WTC11 (cell line): Measurements from ENCODE around the gene FRMD4A. TPM values are rescaled to one million over a fixed set of nuclear protein-coding genes. Genes with fewer than 3 reads are reported as not detected.

Experiments
- ATAC-seq: fragments of 200-7000 bp; cut with Tn5 transposase; 2 replicates; pipeline ENCODE4 v1.10.0; 2021; ENCODE audit warnings: mild to moderate bottlenecking, moderate library complexity
- CTCF ChIA-PET: fragments of 300-600 bp; sonication (Branson Sonifier 250); formaldehyde crosslinking; loops from one replicate; lab custom pipeline; 2021; ENCODE audit warnings: antibody characterized with exemption; lab: Charles Lee
- POLR2A ChIA-PET: fragments of 350-600 bp; sonication (Branson Sonifier 250); formaldehyde crosslinking; loops from one replicate; lab custom pipeline; 2021; ENCODE audit warnings: antibody characterized with exemption; lab: Charles Lee
- DNase-seq: peaks from one replicate; pipeline ENCODE4 v3.0.0; 2021; ENCODE audit warnings: low spot score
- H3K27ac Mint-ChIP-seq: 2 replicates; pipeline ENCODE4 v1.8.0; 2021; ENCODE audit warnings: mixed read lengths
- H3K27me3 Mint-ChIP-seq: 2 replicates; pipeline ENCODE4 v1.8.0; 2021; ENCODE audit warnings: low read depth, mild to moderate bottlenecking, moderate library complexity, mixed read lengths
- H3K36me3 Mint-ChIP-seq: 2 replicates; pipeline ENCODE4 v1.8.0; 2021; ENCODE audit warnings: mixed read lengths
- H3K4me1 Mint-ChIP-seq: 2 replicates; pipeline ENCODE4 v1.8.0; 2022; ENCODE audit warnings: mixed read lengths
- H3K4me3 Mint-ChIP-seq: 2 replicates; pipeline ENCODE4 v1.8.0; 2021; ENCODE audit warnings: mild to moderate bottlenecking, moderate library complexity, mixed read lengths
- H3K9me3 Mint-ChIP-seq: 2 replicates; pipeline ENCODE4 v1.8.0; 2021; ENCODE audit warnings: mixed read lengths
- CBFB ChIP-seq: sonication (generic); formaldehyde crosslinking; IDR thresholded peaks from 2 replicates; pipeline ENCODE4 v1.8.1; 2022; ENCODE audit warnings: mild to moderate bottlenecking, low read depth, missing genetic modification reagents
- CREB1 ChIP-seq: sonication (generic); formaldehyde crosslinking; IDR thresholded peaks from 2 replicates; pipeline ENCODE4 v1.8.0; 2023; ENCODE audit warnings: mild to moderate bottlenecking, missing genetic modification reagents
- ESRRA ChIP-seq: sonication (generic); formaldehyde crosslinking; IDR thresholded peaks from 2 replicates; pipeline ENCODE4 v1.8.1; 2022; ENCODE audit warnings: mild to moderate bottlenecking, missing genetic modification reagents, borderline replicate concordance
- FOXK1 ChIP-seq: sonication (generic); formaldehyde crosslinking; IDR thresholded peaks from 2 replicates; pipeline ENCODE4 v1.8.0; 2022; ENCODE audit warnings: mild to moderate bottlenecking, moderate library complexity, missing genetic modification reagents
- NFATC4 ChIP-seq: fragments of 250-450 bp; sonication (Bioruptor Pico); IDR thresholded peaks from 2 replicates; pipeline ENCODE4 v1.9.0; 2021; ENCODE audit warnings: mild to moderate bottlenecking
- NFE2L1 ChIP-seq: sonication (generic); formaldehyde crosslinking; IDR thresholded peaks from 2 replicates; pipeline ENCODE4 v1.8.1; 2023; ENCODE audit warnings: missing genetic modification reagents
- OVOL2 ChIP-seq: fragments of 250-450 bp; sonication (Bioruptor Pico); IDR thresholded peaks from 2 replicates; pipeline ENCODE4 v1.9.0; 2021; ENCODE audit warnings: mild to moderate bottlenecking, borderline replicate concordance
- RELA ChIP-seq: sonication (generic); formaldehyde crosslinking; IDR thresholded peaks from 2 replicates; pipeline ENCODE4 v1.8.1; 2022; ENCODE audit warnings: missing genetic modification reagents, mild to moderate bottlenecking, borderline replicate concordance
- SMAD4 ChIP-seq: sonication (generic); formaldehyde crosslinking; IDR thresholded peaks from 2 replicates; pipeline ENCODE4 v1.8.0; 2022; ENCODE audit warnings: mild to moderate bottlenecking, missing genetic modification reagents
- TEAD4 ChIP-seq: sonication (generic); formaldehyde crosslinking; IDR thresholded peaks from 2 replicates; pipeline ENCODE4 v1.8.0; 2022; ENCODE audit warnings: mild to moderate bottlenecking, missing genetic modification reagents
- TP53 ChIP-seq: sonication (generic); formaldehyde crosslinking; IDR thresholded peaks from 2 replicates; pipeline ENCODE4 v1.8.1; 2023; ENCODE audit warnings: mild to moderate bottlenecking, missing genetic modification reagents
- ZNF232 ChIP-seq: sonication (generic); formaldehyde crosslinking; IDR thresholded peaks from 2 replicates; pipeline ENCODE4 v1.8.0; 2022; ENCODE audit warnings: mild to moderate bottlenecking, missing genetic modification reagents
- ZNF317 ChIP-seq: sonication (generic); formaldehyde crosslinking; IDR thresholded peaks from 2 replicates; pipeline ENCODE4 v1.8.1; 2023; ENCODE audit warnings: low read depth, mild to moderate bottlenecking, moderate library complexity, missing genetic modification reagents, borderline replicate concordance
- ZNF396 ChIP-seq: fragments of 250-450 bp; sonication (Bioruptor Pico); IDR thresholded peaks from 2 replicates; pipeline ENCODE4 v1.8.0; 2021; ENCODE audit warnings: mild to moderate bottlenecking, moderate library complexity, borderline replicate concordance
- ZNF671 ChIP-seq: fragments of 250-450 bp; sonication (Bioruptor Pico); IDR thresholded peaks from 2 replicates; pipeline ENCODE4 v1.8.0; 2021; ENCODE audit warnings: mild to moderate bottlenecking
- total RNA-seq: library from RNA; stranded (reverse); gene quantifications from 3 replicates; pipeline ENCODE4 v1.2.3, GENCODE V29; 2021
- TF ChIP-seq, protein P1 (sequence below): sonication (generic); formaldehyde crosslinking; IDR thresholded peaks from 2 replicates; pipeline ENCODE4 v1.8.0; 2022; ENCODE audit warnings: missing genetic modification reagents
- TF ChIP-seq, protein P2 (sequence below): sonication (generic); formaldehyde crosslinking; IDR thresholded peaks from 2 replicates; pipeline ENCODE4 v1.8.1; 2023; ENCODE audit warnings: mild to moderate bottlenecking, missing genetic modification reagents, moderate library complexity
- TF ChIP-seq, protein P3 (sequence below): sonication (generic); formaldehyde crosslinking; IDR thresholded peaks from 2 replicates; pipeline ENCODE4 v1.8.1; 2022; ENCODE audit warnings: missing genetic modification reagents, borderline replicate concordance
- TF ChIP-seq, protein P4 (sequence below): sonication (generic); formaldehyde crosslinking; IDR thresholded peaks from 2 replicates; pipeline ENCODE4 v1.8.1; 2023; ENCODE audit warnings: mild to moderate bottlenecking, missing genetic modification reagents, moderate library complexity
- TF ChIP-seq, protein P5 (sequence below): sonication (generic); formaldehyde crosslinking; IDR thresholded peaks from 2 replicates; pipeline ENCODE4 v1.8.0; 2022; ENCODE audit warnings: mild to moderate bottlenecking, missing genetic modification reagents
- TF ChIP-seq, protein P6 (sequence below): sonication (generic); formaldehyde crosslinking; IDR thresholded peaks from 2 replicates; pipeline ENCODE4 v1.8.1; 2022; ENCODE audit warnings: low read depth, mild to moderate bottlenecking, moderate library complexity, missing genetic modification reagents, borderline replicate concordance

Gene FRMD4A
- total RNA-seq, 1 experiment from 2014 or later: 35.5 TPM

DNA sequence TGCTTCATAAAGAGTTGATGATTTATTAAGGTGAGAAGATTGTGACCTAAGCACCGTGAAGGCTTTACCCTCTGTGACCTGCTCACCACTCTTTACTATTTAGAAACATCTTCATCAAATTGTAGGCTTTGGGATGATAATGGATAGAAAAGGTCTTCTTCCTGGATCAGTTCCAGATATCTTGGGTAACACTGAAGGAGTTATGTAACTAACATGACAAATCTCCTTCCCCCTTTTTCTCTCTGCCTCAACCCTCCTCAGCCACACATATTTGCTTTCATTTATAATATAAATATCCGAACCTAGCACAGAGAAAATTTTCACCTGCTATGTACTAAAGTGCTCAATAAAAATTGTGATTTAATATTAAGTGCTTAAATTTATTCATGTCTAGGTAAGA, 151.5 kb downstream of the FRMD4A start:
- ATAC-seq: no peak

DNA sequence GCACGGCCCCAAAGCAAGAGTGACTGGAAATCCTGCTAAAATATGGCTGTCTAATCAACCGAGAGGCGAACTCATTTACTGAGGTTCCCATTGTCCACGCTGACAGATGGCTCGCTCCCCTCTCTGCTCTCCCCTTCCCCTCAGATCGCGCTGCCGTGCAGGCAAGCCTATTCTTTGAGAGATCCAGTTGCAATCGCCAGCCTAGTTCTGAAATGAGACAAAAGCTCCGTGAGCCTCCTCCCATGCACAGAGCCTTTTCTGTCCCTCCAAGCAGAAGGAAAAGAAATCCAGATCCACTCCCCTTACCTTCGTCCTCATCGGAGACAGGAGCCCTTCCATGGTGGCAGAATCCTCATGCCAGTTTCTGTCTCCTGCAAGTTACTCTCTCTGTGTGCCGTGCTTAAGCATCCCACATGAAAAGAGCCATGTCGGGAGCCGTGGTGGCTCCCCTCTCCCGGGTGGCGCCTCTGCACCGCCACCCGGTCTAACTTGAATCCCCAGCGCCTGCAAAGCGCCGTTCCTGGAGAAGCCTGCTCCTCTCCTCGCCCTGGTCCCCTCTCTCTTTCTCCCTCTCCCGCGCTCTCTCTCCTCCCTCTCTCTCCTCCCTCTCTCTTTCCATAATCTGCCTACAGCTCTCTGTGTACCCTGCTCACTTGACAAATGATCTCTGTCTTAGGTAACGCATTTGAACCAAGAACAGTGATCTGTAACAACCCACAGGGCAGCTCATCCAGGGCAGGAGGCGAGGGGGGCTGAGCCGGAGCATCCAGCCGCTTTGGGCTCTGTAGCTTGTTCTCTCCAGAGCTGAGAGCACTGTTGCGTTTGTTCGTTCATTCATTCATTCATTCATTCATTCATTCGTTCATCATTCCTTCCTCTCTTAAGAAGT, 156.8 kb downstream of the FRMD4A start:
- POLR2A ChIA-PET: interaction anchor here (0.7 to 2.0 kb wide), 2 partner anchors 12 to 199 kb away, joined by 3 to 9 read pairs; no protein-coding TSS in a partner anchor
- no peak overlapping the region for H3K27ac Mint-ChIP-seq
- TF ChIP-seq, protein P1, sequence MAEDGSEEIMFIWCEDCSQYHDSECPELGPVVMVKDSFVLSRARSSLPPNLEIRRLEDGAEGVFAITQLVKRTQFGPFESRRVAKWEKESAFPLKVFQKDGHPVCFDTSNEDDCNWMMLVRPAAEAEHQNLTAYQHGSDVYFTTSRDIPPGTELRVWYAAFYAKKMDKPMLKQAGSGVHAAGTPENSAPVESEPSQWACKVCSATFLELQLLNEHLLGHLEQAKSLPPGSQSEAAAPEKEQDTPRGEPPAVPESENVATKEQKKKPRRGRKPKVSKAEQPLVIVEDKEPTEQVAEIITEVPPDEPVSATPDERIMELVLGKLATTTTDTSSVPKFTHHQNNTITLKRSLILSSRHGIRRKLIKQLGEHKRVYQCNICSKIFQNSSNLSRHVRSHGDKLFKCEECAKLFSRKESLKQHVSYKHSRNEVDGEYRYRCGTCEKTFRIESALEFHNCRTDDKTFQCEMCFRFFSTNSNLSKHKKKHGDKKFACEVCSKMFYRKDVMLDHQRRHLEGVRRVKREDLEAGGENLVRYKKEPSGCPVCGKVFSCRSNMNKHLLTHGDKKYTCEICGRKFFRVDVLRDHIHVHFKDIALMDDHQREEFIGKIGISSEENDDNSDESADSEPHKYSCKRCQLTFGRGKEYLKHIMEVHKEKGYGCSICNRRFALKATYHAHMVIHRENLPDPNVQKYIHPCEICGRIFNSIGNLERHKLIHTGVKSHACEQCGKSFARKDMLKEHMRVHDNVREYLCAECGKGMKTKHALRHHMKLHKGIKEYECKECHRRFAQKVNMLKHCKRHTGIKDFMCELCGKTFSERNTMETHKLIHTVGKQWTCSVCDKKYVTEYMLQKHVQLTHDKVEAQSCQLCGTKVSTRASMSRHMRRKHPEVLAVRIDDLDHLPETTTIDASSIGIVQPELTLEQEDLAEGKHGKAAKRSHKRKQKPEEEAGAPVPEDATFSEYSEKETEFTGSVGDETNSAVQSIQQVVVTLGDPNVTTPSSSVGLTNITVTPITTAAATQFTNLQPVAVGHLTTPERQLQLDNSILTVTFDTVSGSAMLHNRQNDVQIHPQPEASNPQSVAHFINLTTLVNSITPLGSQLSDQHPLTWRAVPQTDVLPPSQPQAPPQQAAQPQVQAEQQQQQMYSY: no peak
- TF ChIP-seq, protein P2, sequence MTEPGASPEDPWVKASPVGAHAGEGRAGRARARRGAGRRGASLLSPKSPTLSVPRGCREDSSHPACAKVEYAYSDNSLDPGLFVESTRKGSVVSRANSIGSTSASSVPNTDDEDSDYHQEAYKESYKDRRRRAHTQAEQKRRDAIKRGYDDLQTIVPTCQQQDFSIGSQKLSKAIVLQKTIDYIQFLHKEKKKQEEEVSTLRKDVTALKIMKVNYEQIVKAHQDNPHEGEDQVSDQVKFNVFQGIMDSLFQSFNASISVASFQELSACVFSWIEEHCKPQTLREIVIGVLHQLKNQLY: no peak
- TF ChIP-seq SMAD4 (no peak), NFATC4 (CRISPR knock-in tag) (no peak), CBFB (CRISPR knock-in tag) (no peak), TEAD4 (CRISPR knock-in tag) (no peak), CREB1 (CRISPR knock-in tag) (no peak)
- TF ChIP-seq, protein P3, sequence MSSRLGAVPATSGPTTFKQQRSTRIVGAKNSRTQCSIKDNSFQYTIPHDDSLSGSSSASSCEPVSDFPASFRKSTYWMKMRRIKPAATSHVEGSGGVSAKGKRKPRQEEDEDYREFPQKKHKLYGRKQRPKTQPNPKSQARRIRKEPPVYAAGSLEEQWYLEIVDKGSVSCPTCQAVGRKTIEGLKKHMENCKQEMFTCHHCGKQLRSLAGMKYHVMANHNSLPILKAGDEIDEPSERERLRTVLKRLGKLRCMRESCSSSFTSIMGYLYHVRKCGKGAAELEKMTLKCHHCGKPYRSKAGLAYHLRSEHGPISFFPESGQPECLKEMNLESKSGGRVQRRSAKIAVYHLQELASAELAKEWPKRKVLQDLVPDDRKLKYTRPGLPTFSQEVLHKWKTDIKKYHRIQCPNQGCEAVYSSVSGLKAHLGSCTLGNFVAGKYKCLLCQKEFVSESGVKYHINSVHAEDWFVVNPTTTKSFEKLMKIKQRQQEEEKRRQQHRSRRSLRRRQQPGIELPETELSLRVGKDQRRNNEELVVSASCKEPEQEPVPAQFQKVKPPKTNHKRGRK (CRISPR knock-in tag): no peak
- peak overlapping the region; percentile 85 for H3K4me3 Mint-ChIP-seq
- H3K27me3 Mint-ChIP-seq: peaks cover 30% of the 10 kb centered on the region
- peaks cover 19% of the 10 kb centered on the region for H3K4me1 Mint-ChIP-seq
- CTCF ChIA-PET: interaction anchor here (0.9 to 2.5 kb wide), 6 partner anchors 11 to 513 kb away, joined by 3 to 12 read pairs (median 4); no protein-coding TSS in a partner anchor
- DNase-seq (peak; percentile 27), ATAC-seq (peak; percentile 85)
- no peaks in the 10 kb centered on the region for H3K9me3 Mint-ChIP-seq
- H3K36me3 Mint-ChIP-seq: no peaks in the 10 kb centered on the region

More for the DNA sequence above, 151.5 kb downstream of the FRMD4A start:
- Mint-ChIP-seq H3K36me3 (no peaks in the 10 kb centered on the region), H3K27me3 (peaks cover 12% of the 10 kb centered on the region), H3K4me1 (peaks cover 8% of the 10 kb centered on the region; the same call in 1 of the 2 replicates), H3K4me3 (no peak overlapping the region), H3K9me3 (no peaks in the 10 kb centered on the region), H3K27ac (no peak overlapping the region)
- TF ChIP-seq CBFB (CRISPR knock-in tag) (no peak), SMAD4 (no peak), RELA (CRISPR knock-in tag) (no peak), NFE2L1 (CRISPR knock-in tag) (no peak), TP53 (CRISPR knock-in tag) (no peak), OVOL2 (CRISPR knock-in tag) (no peak), ZNF671 (CRISPR knock-in tag) (no peak), ZNF317 (CRISPR knock-in tag) (no peak), FOXK1 (CRISPR knock-in tag) (no peak), ESRRA (CRISPR knock-in tag) (no peak), ZNF232 (no peak), ZNF396 (no peak), CREB1 (CRISPR knock-in tag) (no peak)
- TF ChIP-seq, protein P4, sequence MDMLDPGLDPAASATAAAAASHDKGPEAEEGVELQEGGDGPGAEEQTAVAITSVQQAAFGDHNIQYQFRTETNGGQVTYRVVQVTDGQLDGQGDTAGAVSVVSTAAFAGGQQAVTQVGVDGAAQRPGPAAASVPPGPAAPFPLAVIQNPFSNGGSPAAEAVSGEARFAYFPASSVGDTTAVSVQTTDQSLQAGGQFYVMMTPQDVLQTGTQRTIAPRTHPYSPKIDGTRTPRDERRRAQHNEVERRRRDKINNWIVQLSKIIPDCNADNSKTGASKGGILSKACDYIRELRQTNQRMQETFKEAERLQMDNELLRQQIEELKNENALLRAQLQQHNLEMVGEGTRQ (CRISPR knock-in tag): no peak
- TF ChIP-seq, protein P5, sequence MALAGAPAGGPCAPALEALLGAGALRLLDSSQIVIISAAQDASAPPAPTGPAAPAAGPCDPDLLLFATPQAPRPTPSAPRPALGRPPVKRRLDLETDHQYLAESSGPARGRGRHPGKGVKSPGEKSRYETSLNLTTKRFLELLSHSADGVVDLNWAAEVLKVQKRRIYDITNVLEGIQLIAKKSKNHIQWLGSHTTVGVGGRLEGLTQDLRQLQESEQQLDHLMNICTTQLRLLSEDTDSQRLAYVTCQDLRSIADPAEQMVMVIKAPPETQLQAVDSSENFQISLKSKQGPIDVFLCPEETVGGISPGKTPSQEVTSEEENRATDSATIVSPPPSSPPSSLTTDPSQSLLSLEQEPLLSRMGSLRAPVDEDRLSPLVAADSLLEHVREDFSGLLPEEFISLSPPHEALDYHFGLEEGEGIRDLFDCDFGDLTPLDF (CRISPR knock-in tag): no peak
- TF ChIP-seq, protein P6, sequence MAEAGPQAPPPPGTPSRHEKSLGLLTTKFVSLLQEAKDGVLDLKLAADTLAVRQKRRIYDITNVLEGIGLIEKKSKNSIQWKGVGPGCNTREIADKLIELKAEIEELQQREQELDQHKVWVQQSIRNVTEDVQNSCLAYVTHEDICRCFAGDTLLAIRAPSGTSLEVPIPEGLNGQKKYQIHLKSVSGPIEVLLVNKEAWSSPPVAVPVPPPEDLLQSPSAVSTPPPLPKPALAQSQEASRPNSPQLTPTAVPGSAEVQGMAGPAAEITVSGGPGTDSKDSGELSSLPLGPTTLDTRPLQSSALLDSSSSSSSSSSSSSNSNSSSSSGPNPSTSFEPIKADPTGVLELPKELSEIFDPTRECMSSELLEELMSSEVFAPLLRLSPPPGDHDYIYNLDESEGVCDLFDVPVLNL (CRISPR knock-in tag): no peak
- DNase-seq: no peak
- POLR2A ChIA-PET: no interaction called here
- CTCF ChIA-PET: no interaction called here
